Breast epithelium (tissue), 3 donors: ENCODE data around the gene ENAH.

Source experiments
- POLR2A ChIP-seq: fragments of 450-650 bp; IDR thresholded peaks from one replicate; pipeline ENCODE4 v1.6.1; 2016; ENCODE audit warnings: antibody characterized with exemption, mild to moderate bottlenecking, moderate library complexity
- TF ChIP-seq, protein P1 (sequence below), 3 donors: fragments of 450-650 bp; IDR thresholded peaks; one replicate each; pipeline ENCODE4 v1.5.1; 2016 to 2017; ENCODE audit warnings: antibody characterized with exemption in 3 of 3, mild to moderate bottlenecking in 3 of 3, moderate library complexity in 3 of 3

DNA sequence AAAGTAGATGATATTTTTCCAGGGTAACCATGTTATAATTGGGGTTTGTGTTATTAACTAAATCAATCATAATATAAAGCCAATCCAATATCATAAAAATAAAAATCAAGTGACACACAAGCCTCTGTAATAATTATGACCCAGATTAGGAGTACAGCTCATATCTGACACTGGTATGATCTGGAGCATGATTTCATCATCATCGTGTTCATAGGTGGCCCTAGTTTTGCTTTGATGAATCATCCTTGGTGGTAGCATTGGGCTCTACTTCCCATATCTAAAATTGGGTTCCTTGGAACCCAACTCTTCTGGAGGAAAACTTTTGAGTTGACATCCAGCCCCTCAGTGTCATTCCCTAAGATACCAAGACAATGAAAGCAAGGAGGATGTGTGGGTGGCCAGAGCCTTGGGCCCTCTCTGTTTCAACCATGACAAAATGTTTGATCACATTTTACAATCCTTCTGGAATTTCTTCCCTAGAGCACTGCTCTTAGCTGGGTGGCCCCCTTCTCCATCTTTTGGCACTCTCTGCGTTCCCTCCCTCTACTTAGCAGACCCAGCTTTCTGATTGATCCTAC, 37.0 kb upstream of the ENAH start:
- no peak for TF ChIP-seq POLR2A
- TF ChIP-seq, protein P1, sequence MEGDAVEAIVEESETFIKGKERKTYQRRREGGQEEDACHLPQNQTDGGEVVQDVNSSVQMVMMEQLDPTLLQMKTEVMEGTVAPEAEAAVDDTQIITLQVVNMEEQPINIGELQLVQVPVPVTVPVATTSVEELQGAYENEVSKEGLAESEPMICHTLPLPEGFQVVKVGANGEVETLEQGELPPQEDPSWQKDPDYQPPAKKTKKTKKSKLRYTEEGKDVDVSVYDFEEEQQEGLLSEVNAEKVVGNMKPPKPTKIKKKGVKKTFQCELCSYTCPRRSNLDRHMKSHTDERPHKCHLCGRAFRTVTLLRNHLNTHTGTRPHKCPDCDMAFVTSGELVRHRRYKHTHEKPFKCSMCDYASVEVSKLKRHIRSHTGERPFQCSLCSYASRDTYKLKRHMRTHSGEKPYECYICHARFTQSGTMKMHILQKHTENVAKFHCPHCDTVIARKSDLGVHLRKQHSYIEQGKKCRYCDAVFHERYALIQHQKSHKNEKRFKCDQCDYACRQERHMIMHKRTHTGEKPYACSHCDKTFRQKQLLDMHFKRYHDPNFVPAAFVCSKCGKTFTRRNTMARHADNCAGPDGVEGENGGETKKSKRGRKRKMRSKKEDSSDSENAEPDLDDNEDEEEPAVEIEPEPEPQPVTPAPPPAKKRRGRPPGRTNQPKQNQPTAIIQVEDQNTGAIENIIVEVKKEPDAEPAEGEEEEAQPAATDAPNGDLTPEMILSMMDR (IDR thresholded peaks at IDR 0.05), result no peak
